Pericardium fibroblast (primary cell): ENCODE data around the gene H2AZ1. TPM values are rescaled to one million over a fixed set of nuclear protein-coding genes. Genes with fewer than 3 reads are reported as not detected.

Source experiments
- total RNA-seq: library from RNA; depleted of rRNA; stranded (reverse); fragments of >200 nt; gene quantifications from 2 replicates; pipeline ENCODE4 v1.2.3, GENCODE V29; 2015

H2AZ1 gene
- total RNA-seq = 121 and 157 TPM in 2 replicates

GRCh38 chr4:99949999-99950912 is at the start of gene H2AZ1:
H2AZ1 (minus strand) TSS chr4:99950275; CDS start chr4:99950170, 105 bp downstream.

DNA sequence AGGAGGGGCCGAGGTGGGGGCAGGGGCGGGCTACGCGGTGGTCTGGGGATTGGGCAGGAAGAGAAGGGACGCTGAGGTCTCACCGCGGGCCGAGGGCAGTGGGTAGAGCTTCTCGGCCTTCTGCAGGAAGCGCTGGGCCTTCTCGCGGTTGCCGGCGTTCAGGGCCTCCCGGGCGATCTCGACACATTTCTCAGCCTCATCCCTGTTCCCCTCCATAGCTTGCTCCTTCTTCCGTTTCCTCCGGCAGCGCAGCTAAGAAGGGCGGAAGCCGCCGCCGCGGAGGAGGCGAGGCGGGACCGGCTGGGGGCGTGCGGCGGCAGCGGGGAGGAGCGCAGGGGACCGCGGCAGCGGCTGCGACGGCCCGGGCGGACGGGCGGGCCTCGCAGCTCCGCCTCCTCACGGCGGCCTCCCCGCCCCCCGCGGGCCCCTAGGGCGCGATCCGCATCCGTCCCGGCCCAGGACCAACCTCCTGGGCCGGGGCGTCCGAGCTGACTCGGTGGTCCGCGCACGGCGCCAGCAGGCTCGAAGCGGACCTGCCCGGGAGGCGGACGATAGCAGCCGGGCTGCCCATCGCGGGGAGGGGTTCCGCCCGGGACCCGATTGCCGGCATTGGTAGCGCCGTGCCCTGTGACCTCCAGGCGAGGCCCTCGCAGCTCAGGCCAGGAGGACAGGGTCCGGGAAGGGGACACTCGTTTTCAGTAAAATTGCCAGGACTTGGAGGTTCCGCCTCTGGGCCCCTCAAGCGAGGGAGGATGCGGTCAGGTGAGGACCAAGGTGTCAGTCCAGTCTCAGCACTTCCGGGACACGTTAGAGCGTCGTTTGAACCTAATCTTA is 3.5 kb downstream of the H2AZ1 start, which contains the start of gene DNAJB14:
Gene DNAJB14, minus strand, starts transcription at position 263 of the 834 bp plus-strand sequence. Its CDS starts 47 bp downstream, at position 216.

Other genes with a start within 250 kb of the H2AZ1 start
- gene DAPP1, start 133.4 kb downstream of the H2AZ1 start, total RNA-seq = not detected in 2 replicates
- gene LAMTOR3, start 55.8 kb downstream of the H2AZ1 start, total RNA-seq = 16.5 and 32.1 TPM in 2 replicates
- 16.0 and 20.2 TPM in 2 replicates for gene DNAJB14, start 3.7 kb downstream of the H2AZ1 start, total RNA-seq
- 0.12 and 1.5 TPM in 2 replicates for gene DDIT4L, start 240.2 kb upstream of the H2AZ1 start, total RNA-seq